Lung (tissue), 12 donors: ENCODE results near the gene SNTG2. TPM values are rescaled to one million over a fixed set of nuclear protein-coding genes. Genes with fewer than 3 reads are reported as not detected.
A peak's percentile ranks its signal among the peaks of the same experiment; 100 is the strongest.

Experiments
- ATAC-seq: fragments of 200-7000 bp; cut with Tn5 transposase; one replicate; pipeline ENCODE4 v1.9.1; 2020; ENCODE audit warnings: moderate number of reproducible peaks; ENCODE audit not compliant: insufficient read depth, low FRiP score
- DNase-seq, 3 donors: peaks; one replicate each; pipeline ENCODE4 v3.0.0-alpha.2; 2013 to 2017
- H3K27ac ChIP-seq, 2 donors: one replicate each; pipeline ENCODE4 v1.5.1; 2013; ENCODE audit warnings: mild to moderate bottlenecking in 2 of 2, moderate library complexity in 2 of 2, control low read depth in 1 of 2, inconsistent platforms in 1 of 2, low read depth in 1 of 2, low read length in 1 of 2
- H3K27me3 ChIP-seq, 3 donors: one replicate each; pipeline ENCODE4 v1.5.1; 2013; ENCODE audit warnings: low read length in 2 of 3; ENCODE audit not compliant: control insufficient read depth in 3 of 3, insufficient read depth in 3 of 3
- H3K36me3 ChIP-seq, 4 donors: one replicate each; pipeline ENCODE4 v1.5.1; 2013; ENCODE audit warnings: low read length in 4 of 4, mild to moderate bottlenecking in 1 of 4, moderate library complexity in 1 of 4; ENCODE audit not compliant: control insufficient read depth in 4 of 4, insufficient read depth in 4 of 4
- H3K4me1 ChIP-seq, 5 donors: one replicate each; pipeline ENCODE4 v1.5.1; 2013; ENCODE audit warnings: low read length in 5 of 5, mild to moderate bottlenecking in 2 of 5, moderate library complexity in 1 of 5; ENCODE audit not compliant: control insufficient read depth in 5 of 5, insufficient read depth in 5 of 5
- H3K4me3 ChIP-seq: one replicate; pipeline ENCODE4 v1.5.1; 2013; ENCODE audit warnings: mild to moderate bottlenecking, control low read depth, moderate library complexity
- H3K9ac ChIP-seq, 2 donors: one replicate each; pipeline ENCODE4 v1.5.1; 2013; ENCODE audit warnings: low read length in 2 of 2, control low read depth in 1 of 2; ENCODE audit not compliant: insufficient read depth in 1 of 2
- H3K9me3 ChIP-seq, 4 donors: one replicate each; pipeline ENCODE4 v1.5.1; 2013; ENCODE audit warnings: low read length in 3 of 4, mild to moderate bottlenecking in 1 of 4, moderate library complexity in 1 of 4; ENCODE audit not compliant: control insufficient read depth in 4 of 4, insufficient read depth in 3 of 4
- WGBS, 2 donors: extraction: QIAGEN DNeasy Blood & Tissue Kit; methylation state at CpG; one replicate each; pipeline ENCODE4 v1.1.7; 2013; 5-methylcytosine and 5-hydroxymethylcytosine counted together
- polyA plus RNA-seq, 2 donors: library from polyadenylated mRNA; stranded (reverse); fragments of 200-250 nt; gene quantifications; one replicate each; pipeline ENCODE4 v1.2.1, GENCODE V29; 2013
- total RNA-seq, 2 donors: library from RNA; depleted of rRNA in 1 of 2; stranded (reverse); fragments of >200 nt in 1 of 2; gene quantifications; one replicate each; pipeline ENCODE4 v1.2.1, GENCODE V29; 2014 to 2021
- TF ChIP-seq, protein P1 (sequence below): IDR thresholded peaks from 2 replicates; pipeline ENCODE4 v1.5.1; 2012; ENCODE audit warnings: mild to moderate bottlenecking; ENCODE audit errors: control extremely low read depth, extremely low read depth
- donor health status: control.
- donor health status: control.
- donor health status: Bipolar disorder and iron deficiency.
- donor health status: healthy.
- donor health status: DM: yes; HTN: yes; CAD: no.

SNTG2 gene
- total and polyA plus RNA-seq, 4 donors: 0.31 to 1.8 (median 1.2) TPM

DNA sequence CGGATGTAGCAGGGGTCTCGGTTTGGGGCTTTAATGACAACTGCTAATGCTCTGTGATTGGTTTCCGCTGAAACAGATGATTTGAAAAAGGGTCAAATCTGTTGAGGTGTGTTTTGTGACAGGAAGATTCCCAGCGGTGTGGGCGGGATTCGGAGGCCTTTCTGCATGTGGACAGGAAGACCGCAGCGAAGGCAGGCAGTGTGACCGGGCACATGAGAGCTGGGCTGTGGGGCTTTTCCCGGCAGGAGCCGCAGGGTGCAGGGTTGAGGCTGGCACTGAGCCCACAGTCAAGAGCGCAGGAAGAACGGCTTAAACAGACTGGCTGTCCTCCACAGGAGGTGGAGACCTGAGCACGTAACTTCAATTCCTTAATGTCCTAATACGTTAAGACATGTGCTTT, 282.6 kb downstream of the SNTG2 start:
- TF ChIP-seq, protein P1, sequence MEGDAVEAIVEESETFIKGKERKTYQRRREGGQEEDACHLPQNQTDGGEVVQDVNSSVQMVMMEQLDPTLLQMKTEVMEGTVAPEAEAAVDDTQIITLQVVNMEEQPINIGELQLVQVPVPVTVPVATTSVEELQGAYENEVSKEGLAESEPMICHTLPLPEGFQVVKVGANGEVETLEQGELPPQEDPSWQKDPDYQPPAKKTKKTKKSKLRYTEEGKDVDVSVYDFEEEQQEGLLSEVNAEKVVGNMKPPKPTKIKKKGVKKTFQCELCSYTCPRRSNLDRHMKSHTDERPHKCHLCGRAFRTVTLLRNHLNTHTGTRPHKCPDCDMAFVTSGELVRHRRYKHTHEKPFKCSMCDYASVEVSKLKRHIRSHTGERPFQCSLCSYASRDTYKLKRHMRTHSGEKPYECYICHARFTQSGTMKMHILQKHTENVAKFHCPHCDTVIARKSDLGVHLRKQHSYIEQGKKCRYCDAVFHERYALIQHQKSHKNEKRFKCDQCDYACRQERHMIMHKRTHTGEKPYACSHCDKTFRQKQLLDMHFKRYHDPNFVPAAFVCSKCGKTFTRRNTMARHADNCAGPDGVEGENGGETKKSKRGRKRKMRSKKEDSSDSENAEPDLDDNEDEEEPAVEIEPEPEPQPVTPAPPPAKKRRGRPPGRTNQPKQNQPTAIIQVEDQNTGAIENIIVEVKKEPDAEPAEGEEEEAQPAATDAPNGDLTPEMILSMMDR: no peak
- no peak for ATAC-seq
- 63 to 72% methylated on average over 15 of the region's 15 CpGs for WGBS, 2 donors

DNA sequence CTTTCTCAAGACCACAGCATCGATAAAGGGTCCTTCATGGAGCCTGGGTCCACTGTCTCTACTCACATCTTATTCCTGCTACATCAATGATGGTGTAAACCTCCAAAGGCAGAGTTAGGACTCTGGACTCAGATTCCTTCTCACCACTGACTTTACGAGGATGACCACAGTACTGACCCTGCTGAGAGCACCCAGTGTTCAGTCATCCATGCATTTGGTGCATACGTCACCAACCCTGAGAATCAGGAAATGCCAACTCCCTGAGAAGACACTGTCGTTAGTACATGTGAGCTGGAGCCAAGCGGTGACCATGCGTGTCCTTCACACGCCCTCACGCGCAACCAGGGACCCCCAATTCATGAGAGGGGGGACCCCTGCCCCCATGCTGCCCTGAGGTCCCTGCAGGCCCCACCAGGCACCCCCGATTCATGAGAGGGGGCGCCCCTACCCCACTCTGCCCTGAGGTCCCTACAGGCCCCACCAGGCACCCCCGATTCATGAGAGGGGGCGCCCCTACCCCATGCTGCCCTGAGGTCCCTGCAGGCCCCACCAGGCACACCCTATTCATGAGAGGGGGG, 284.2 kb downstream of the SNTG2 start:
- 85 to 94% methylated on average over 11 to 13 of the region's 13 CpGs for WGBS, 2 donors
- Histone ChIP-seq H3K27me3 (peaks cover 0 to 3% (median 0%) of the 10 kb centered on the region in 3 donors), H3K4me3 (no peak overlapping the region), H3K9me3 (no peaks in the 10 kb centered on the region), H3K9ac (no peak overlapping the region), H3K4me1 (peaks cover 0 to 11% (median 0%) of the 10 kb centered on the region in 5 donors), H3K36me3 (no peaks in the 10 kb centered on the region), H3K27ac (no peak overlapping the region)
- ATAC-seq (no peak), DNase-seq (no peak)
- TF ChIP-seq, protein P1: no peak

More for the DNA sequence above, 282.6 kb downstream of the SNTG2 start:
- H3K9me3 ChIP-seq: no peaks in the 10 kb centered on the region
- H3K36me3 ChIP-seq: no peaks in the 10 kb centered on the region
- no peak overlapping the region for H3K9ac ChIP-seq
- H3K4me3 ChIP-seq: no peak overlapping the region
- peak in 2 of 3 donors; percentile 12 to 52 for DNase-seq
- peaks cover 0 to 11% (median 0%) of the 10 kb centered on the region in 5 donors for H3K4me1 ChIP-seq
- no peak overlapping the region for H3K27ac ChIP-seq
- H3K27me3 ChIP-seq: no peaks in the 10 kb centered on the region

DNA sequence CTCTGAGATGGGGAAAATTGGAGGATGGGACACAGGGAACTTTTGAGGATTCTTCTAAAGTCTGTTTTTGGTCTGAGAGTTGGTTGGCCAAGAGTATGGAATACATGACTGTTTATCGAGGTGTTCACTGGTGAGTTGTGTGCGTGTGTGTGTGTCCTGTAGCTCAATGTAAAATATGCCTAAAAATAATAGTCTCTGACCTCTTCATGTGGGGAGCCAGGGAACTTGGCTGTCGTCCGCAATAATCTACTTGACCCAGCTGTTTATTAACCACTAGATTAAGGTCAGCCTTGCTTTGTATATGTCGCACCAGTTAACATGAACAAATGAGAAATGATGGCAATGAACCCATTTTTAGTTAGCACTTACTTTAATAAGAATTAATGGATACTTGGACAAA, 285.2 kb downstream of the SNTG2 start:
- TF ChIP-seq, protein P1: no peak
- Histone ChIP-seq H3K27ac (no peak overlapping the region), H3K9ac (no peak overlapping the region), H3K4me3 (no peak overlapping the region), H3K27me3 (peaks cover 0 to 4% (median 3%) of the 10 kb centered on the region in 3 donors), H3K36me3 (no peaks in the 10 kb centered on the region), H3K4me1 (peaks cover 0 to 11% (median 0%) of the 10 kb centered on the region in 5 donors), H3K9me3 (no peaks in the 10 kb centered on the region)
- DNase-seq: peak in 1 of 3 donors; percentile 15
- WGBS, 2 donors: 76 to 86% methylated on average over 5 of the region's 5 CpGs
- no peak for ATAC-seq

DNA sequence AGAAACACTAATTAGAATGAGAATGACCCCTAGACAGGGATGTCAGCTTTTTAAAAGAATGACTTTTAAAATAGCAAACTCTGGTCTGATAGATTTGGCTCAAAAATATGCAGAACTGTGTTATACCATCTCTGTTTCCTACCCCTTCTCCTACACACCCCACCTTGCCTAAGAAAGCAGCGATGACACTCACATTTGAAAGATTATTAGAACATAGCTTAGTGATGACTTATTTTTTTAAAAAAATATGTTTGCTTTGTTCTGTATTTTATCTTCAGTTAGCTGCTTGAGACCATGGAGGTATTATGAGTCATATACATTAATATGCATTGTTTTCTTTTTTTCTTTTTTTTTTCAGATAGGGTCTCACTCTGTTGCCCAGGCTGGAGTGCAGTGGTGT, 286.0 kb downstream of the SNTG2 start:
- Histone ChIP-seq H3K36me3 (no peaks in the 10 kb centered on the region), H3K9me3 (no peaks in the 10 kb centered on the region), H3K4me1 (peaks cover 0 to 9% (median 0%) of the 10 kb centered on the region in 5 donors), H3K9ac (no peak overlapping the region), H3K27ac (no peak overlapping the region), H3K4me3 (no peak overlapping the region), H3K27me3 (peaks cover 0 to 4% (median 3%) of the 10 kb centered on the region in 3 donors)
- DNase-seq: no peak
- TF ChIP-seq, protein P1: no peak
- no peak for ATAC-seq
- 86 to 95% methylated on average over 1 of the region's 1 CpG for WGBS, 2 donors
